Hepatocyte (in vitro differentiated cells): ENCODE measurements around the gene CEMIP2.

ENCODE experiments used
- EZH2 ChIP-seq: fragments of 200-600 bp; sonication (generic); IDR thresholded peaks from 2 replicates; pipeline ENCODE4 v1.6.1; 2016; ENCODE audit warnings: antibody characterized with exemption, mild to moderate bottlenecking, borderline replicate concordance
- EZH2phosphoT487 ChIP-seq: fragments of 200-600 bp; sonication (generic); IDR thresholded peaks from one replicate; pipeline ENCODE4 v1.6.1; 2018; ENCODE audit warnings: antibody characterized with exemption, mild to moderate bottlenecking, low read depth, moderate library complexity; ENCODE audit not compliant: unreplicated experiment, severe bottlenecking
- TF ChIP-seq, protein P1 (sequence below): fragments of 200-600 bp; sonication (generic); IDR thresholded peaks from 2 replicates; pipeline ENCODE4 v1.5.1; 2016; ENCODE audit warnings: antibody characterized with exemption, mild to moderate bottlenecking; ENCODE audit not compliant: poor library complexity

DNA sequence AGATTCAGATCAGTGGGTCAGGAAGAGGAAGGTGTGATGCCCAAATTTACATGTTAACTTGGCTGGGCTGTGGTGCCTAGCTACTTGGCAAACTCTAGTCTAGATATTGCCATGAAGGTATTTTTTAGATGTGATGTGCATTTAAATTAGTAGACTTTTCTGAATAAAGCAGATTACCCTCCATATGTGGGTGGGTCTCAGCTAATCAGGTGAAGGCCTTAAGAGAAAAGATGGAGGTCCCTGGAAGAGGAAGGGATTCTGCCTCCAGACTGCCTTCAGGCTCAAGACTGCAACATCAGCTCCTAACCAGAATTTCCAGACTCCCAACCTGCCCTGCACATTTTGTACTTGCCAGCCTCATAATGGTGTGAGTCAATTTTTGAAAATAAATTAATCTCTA, 115.8 kb downstream of the CEMIP2 start:
- TF ChIP-seq, protein P1, sequence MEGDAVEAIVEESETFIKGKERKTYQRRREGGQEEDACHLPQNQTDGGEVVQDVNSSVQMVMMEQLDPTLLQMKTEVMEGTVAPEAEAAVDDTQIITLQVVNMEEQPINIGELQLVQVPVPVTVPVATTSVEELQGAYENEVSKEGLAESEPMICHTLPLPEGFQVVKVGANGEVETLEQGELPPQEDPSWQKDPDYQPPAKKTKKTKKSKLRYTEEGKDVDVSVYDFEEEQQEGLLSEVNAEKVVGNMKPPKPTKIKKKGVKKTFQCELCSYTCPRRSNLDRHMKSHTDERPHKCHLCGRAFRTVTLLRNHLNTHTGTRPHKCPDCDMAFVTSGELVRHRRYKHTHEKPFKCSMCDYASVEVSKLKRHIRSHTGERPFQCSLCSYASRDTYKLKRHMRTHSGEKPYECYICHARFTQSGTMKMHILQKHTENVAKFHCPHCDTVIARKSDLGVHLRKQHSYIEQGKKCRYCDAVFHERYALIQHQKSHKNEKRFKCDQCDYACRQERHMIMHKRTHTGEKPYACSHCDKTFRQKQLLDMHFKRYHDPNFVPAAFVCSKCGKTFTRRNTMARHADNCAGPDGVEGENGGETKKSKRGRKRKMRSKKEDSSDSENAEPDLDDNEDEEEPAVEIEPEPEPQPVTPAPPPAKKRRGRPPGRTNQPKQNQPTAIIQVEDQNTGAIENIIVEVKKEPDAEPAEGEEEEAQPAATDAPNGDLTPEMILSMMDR: no peak
- TF ChIP-seq EZH2 (no peak), EZH2phosphoT487 (no peak)
